HG02798 (cell line): ENCODE results near the gene UROC1.

ENCODE experiments used
- ATAC-seq: cut with Tn5 transposase; IDR thresholded peaks from one replicate; pipeline ENCODE4 v1.9.1; 2021; ENCODE audit warnings: mild to moderate bottlenecking; ENCODE audit not compliant: unreplicated experiment, poor library complexity

The UROC1 gene

DNA sequence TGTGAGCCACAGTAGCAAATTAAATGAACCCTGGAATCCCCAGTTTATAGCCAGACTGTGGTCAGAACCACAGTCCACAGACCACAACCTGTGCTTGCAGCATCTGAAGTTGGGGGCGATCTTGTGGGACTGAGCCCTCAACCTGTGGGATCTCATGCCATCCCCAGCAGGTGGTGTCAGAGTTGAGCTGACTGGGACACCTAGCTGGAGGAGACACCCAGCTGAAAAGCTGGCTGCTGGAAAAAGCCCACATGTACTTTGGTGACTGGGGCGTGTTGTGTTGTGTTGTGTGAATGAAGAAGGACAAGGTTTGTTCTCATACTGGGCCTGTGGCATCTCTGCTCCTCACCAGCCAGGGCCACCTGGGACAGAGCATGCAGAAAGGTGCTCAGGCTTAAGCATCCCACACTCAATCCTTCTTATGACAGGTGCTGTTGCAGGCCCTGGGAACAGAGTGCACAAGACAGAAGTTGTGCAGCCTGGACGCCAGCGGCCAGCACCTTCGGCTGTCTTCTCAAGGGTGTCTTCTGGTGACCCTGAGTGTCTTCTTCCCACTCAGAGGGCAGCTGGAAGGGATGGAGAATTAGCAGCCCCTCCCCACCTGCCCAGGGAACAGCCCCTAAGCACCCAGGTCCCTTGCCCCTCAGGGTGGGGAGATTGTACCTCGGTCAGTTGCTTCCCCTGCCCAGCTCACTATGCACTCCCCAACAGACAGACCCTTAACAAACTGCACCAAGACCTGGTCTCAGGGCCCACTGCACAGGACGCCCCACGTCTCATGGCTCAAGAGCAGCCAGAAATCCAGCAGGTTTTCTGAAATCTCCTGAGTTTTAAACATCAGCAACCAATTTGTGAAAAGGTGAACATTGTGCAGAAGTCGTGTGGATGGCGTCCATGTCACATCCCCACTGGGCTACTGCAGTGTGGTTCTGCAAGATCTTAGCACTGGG lies 2.2 kb upstream of the UROC1 start:
- no peak for ATAC-seq

DNA sequence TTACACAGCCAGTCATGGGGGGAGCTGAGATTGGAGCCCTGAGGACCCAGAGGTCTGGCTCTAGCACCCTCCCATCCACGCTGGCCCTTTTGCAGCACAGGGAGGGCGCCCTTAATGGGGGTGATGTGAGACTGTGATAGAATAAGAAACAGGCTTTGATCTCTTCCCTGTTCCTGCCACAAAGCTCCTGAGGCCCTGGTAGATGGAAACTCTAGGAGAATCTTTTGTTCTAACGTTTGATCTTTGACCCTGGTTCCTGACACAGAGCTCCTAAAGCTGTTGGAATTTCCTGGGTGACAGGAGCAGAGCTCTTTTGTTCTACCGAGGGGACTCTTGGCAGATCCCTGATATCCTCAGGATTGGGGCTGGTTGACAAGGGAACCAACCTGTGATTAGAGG lies 1.2 kb upstream of the UROC1 start:
- no peak for ATAC-seq

DNA sequence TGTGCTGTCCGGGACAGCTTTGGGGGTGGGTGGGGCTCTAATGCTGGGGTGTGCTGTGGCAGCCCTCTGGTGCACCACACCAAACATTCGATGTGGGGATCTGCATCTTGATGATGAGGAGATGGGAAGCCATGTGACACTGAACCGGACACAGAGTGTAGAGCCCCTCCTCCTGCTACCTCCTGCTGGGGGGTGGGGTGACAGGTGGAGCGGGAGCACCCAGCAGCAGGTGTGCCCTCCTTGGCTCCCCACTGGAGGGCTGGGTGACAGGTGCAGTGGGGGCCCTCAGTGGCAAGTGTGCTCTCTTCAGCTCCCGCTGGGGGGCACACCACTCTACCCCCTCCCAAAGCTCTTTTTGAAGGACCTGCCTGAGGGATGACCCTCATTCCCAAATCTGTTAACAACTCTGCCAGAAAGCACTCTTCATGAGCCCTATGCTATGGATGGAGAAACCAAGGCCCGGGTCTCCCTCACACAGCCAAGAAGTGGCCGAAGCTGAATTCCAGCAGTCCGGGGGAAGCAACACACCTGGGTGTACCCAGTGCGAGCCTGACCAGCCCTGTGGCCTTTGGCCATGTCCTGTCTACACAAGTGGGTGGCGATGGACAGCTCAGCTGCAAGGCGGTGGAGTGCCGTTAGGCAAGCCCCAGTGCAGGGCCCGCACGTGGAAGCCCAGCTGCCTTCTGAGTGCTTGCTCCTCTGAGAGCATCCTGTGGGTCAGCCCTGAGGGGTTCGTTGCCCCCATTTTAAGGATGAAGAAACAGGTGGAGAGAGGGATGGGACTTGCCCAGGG lies 609 bp upstream of the UROC1 start:
- no peak for ATAC-seq

DNA sequence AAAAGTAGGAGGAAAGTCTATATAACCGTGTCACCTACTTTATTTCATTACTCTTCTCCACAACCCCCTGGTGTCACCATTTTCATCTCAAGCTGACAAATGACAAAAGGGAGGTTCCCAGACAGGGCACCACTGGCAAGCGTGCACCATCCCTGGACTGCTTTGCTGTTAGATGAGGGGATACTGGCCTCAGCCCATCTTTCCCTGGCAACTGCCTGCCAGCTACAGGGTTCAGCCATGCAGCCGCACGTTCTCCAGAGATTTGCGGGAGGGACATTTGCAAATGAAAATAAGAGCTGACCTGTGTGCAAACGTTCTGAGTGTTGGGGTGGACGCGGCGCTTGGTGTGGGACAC lies 660 bp downstream of the UROC1 start:
- no peak for ATAC-seq

DNA sequence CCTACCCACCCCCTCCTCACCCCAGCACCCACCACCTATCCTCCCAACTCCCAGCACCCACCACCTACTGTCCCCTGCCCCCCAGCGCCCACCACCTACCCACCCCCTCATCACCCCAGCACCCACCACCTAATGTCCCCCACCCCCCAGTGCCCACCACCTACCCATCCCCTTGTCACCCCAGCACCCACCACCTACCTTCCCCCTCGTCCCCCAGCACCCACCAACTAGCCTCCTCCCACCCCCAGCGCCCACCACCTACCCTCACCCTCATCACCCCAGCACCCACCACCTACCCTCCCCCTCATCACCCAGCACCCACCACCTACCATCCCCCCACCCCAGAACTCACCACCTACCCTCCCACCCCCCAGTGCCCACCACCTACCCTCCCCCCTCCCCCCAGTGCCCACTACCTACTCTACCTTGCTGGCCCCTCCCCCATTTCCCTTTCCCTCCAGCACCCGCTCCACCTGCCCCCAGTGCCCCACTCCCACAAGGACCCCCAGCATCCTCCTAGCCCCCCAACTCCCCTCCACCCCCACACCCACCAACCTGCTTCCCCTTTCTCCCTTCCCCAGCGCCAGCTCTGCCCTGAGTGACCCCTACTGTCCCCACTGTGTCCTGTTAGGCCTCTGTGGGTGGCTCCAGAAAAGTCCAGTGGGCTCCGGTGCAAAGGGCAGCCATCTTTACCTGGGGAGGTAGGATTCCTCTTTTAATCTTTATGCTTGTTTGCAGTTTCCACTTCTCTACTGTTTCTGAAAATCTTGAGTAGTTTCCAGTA lies 1.2 kb downstream of the UROC1 start:
- no peak for ATAC-seq

DNA sequence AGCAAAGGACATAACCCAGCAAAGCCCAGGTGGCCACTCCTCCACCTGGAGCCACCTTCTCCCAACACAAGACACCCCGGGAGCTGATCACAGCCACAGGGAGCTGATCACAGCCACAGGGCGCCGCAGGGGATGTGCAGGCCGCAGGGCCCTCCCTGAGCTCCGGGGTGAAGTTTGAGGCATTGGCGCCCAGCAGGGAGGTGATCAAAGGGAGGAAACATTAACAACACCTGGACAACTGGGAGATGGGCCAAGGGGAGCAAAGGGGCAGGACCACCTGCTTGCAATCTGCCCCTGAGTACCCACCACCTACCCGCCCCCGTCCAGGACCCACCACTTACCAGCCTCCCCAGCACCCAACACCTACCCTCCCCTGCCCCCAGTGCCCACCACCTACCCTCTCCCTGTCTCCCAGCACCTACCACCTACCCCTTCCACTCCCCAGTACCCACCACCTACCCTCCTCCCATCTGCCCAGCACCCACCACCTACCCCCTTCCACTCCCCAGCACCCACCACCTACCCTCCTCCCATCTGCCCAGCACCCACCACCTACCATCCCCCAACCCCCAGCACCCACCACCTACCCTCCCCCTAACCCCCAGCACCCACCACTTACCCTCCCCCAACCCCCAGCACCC lies 2.4 kb downstream of the UROC1 start:
- ATAC-seq, result no peak

DNA sequence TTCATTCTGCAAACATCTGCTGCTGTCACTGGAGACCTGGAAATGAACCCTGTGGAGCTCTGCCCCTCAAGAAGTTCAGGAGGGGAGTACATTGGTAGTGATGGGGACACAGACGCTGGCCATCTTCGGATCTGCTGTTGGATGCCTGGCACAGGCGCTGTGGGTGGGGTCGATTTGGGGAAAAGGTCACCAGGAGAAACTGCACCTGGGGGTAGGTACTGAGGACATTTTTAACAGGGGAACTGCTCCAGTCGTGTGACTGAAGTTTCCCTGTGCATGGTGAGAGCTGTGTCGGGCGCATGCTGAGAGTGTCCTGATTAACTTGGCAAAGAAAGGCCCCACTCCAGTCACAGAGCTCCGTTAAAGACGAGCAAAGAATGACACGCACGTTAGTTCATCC lies 3.4 kb downstream of the UROC1 start:
- no peak for ATAC-seq

DNA sequence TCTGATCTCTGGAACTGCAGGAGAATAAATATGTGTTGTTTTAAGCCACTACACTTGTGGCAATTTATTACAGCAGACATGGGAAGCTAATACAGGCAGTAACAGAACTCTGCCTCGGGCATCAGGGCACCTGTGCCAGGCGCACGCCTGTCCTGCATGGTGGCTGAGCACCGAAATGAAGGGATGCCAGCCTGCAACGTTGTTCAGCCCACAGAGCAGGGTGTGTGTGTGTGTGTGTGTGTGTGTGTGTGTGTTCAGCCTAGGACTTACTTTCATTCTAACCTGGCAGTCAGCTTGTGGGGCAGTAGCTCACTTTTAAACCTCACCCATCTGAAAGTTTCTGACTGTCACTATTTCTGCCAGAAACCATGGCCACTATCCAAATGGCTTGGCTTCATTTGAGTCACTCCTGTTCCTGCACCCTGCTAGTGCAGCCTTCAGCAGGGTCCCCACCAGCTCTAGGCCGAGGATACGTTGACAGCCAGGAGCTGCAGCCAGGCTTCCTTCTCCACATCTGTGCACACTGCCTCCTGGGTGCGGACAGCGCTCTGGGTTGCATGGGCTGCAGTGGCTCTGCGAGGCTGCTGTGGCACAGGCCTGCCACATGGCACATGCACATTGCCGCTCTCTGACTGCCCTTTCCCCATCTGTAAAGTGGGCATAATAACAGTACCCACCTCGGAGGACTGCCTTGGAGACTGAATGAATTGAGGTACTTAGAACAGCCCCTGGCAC lies 4.5 kb downstream of the UROC1 start:
- no peak for ATAC-seq

DNA sequence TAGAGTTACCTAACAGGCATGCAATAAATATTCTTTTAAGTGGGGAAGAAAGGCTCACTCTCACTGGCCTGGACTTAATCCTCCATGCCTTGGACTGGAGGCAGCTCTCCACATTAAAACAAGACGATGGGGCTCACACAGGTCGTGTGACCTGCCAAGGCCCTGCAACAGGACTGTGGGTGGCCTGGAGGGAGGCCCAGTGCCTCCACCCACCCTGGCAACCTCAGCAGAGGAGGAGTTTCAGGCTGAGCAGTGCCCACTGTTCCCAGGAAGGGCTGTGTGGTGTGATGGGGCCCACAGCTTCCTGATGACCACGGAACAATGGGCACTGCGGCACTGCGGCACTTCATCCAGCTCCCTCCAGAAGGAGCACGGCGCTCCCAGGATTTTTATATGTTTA lies 5.5 kb downstream of the UROC1 start:
- no peak for ATAC-seq

DNA sequence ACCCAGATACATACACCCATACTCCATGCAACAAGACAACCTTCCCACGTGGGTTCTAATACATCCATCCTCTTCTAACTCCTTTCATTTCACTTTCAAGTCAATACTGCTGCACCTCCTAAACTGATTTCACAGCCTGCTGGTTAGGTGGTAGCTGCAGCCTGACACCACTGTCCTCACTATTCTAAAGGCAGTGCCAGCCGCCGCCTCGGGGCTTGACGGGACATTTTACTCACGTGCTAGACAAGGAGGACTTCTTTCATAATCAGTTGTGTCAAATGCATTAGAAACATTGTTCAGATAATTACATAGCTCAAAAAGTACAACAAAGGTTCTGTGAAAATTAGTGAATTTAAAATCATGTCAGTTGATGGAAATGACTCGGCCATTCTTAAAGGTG lies 6.3 kb downstream of the UROC1 start:
- no peak for ATAC-seq

DNA sequence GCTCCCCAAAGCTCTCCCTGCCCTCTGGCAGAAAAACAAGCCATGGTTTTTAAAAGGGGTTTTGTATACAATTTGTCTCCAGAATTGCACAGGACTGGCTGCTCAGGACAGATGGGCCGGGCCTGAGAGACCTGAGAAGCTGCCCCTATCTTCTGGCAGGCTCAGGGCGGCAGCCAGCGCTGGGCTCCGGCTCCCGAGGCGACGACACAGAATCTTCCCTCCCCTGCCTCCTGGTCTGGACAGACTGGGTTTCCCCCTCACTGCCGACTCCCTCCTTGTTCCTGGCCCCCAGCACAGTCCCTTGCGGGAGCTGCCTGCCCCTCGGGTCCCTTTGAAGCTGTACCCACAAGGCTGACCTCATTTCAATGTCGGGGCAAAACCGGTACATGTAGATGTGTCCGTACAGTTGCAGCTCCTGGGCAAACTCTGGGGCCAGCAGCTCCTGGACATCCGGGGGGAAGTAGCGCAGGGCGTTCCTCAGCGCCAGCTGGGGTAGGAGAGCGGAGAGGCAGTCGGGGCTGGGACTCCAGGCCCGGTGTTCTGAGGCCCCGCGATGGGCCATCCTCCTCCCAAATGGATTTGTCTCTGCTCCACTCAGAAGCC lies 7.2 kb downstream of the UROC1 start:
- ATAC-seq, result no peak

DNA sequence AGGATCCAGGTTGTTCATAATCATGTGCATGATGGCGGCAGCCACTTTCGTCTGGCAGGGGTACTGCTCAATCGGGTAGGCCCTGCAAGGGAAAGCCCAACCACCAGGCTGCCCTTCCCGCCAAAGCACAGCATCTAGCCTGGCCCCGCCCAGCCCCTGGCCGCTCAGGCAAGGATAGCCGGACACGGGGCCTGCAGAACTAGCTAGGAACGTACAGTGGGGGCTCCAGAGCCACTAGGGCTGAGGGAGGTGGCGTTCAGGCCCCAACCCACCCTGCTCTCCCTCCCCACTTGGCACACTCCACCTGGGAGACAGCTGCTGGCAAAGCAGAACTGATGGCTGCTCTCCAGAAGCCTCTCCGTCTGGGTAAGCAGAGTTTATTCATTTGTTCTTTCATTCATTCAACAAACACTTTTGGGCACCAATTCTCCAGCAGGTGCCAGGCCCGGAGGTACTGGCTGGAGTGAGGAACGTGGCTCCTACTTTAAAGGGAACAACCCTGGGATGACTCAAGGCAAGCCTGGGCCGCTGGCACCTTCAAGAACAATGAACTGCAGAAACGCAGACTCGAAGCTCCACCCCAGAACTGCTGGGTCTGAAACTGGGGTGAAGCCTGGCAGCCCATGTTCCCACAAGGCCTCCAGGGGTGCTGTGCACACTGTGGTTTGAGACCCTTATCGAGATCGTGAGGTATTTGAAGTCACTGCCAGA lies 7.8 kb downstream of the UROC1 start:
- no peak for ATAC-seq

DNA sequence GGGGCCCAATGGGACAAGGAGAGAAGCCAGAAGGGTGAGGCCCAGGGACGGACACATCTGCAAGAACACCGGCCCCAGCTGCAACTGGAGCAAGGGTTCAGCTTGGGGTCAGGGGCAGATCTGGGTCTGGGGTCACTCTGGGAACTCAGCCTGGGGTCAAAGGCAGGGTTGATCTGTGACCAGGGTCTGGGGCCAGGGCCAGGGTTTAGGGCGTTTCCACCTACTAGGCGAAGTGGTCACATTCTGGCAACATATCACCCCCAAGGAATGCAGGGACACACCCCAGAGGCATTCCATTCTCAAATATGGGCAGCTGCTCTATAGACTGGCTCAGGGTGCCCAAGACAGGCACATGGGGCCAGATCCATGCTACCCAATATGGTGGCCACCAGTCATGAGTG lies 9.0 kb downstream of the UROC1 start:
- ATAC-seq, result no peak

DNA sequence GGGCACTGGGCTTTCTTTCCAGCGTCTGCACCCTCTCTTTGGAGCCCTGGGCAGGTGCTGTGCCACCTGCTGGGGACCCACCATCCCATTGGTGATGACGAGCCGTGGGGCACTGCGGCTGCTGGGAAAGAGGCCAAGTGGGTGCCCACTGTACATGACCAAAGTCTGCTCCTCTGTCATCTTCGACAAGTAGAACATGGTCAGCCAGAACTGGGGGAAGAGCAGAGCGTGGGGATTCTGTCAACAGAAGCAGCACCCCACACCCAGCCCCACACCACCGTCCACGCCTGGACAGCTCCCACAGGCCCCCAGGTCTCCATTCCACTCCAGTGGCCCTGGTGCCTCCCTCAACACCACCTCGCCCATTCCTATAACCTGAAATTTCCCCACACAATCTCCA lies 9.7 kb downstream of the UROC1 start:
- no peak for ATAC-seq

DNA sequence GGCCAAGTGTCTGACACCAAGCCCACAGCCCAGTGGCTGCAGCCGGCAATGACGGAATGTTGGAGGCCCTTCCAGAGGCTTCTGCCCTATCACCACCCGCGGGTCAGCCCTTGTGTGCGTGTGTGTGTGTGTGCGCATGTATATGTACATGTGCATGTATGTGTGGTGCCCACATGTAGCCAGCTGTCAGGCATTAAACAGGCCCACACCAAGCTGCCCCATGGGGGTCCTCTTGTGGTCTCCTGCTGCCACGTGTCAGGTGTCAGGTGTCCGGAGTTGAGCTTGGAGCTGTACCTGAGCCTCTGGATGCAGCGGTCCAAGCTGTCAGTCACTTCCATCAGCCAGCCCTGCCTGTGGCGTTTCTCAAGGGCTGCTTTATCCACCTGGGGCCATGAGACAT lies 13.9 kb downstream of the UROC1 start:
- ATAC-seq, result no peak

DNA sequence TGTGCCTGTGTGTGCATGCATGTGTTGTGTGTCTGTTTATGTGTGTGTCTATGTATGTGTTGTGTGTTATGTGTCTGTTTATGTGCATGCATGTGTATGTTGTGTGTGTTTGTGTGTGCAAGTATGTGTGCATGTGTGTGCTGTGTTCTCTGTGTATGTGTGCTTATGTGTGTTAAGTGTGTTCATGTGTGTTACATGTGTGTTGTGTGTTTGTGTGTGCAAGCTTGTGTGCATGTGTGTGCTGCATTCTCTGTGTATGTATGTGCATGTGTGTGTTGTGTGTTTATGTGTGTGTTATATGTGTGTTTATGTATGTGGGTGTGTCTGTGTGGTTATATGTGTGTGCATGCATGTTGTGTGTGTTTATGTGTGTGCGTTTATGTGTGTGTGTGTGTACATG lies 14.9 kb downstream of the UROC1 start:
- ATAC-seq, result no peak

DNA sequence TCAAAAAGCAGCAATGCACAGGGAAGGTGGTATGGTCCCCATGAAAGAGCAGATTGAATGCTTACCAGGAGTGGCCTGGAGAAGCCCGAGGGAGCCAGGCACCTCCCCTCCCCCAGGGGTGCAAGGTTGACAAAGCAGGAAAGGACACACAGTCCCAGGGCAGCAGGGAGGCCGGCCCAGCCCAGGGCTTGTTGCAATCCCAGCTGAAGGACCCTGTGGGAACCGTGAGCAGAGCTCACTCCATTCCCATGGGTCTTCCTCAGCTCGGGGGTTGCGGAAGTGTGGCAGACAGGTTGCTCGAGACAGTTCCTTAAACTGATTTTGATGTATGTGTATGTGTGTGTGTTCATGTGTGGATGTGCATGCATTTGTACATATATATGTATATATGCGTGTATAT lies 15.8 kb downstream of the UROC1 start:
- no peak for ATAC-seq

DNA sequence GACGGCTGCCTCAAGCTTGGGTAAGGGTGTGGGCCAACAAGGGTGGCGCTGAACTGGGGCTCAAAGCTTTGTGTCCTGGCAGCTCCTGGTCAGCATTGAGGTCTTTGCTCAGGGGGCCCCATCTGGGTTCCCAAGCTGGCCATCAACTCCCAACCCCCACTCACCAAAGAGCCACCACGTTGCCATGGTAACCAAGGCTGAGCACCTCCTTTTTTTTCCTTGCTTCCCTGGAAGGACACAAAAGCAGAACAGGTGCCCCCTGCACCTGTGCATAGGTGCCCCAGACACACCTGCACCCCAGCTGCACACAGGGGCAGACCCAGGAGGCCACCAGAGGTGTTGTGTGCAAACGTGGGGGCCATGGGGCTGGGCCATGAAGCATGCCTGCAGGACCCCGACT lies 16.5 kb downstream of the UROC1 start:
- no peak for ATAC-seq

DNA sequence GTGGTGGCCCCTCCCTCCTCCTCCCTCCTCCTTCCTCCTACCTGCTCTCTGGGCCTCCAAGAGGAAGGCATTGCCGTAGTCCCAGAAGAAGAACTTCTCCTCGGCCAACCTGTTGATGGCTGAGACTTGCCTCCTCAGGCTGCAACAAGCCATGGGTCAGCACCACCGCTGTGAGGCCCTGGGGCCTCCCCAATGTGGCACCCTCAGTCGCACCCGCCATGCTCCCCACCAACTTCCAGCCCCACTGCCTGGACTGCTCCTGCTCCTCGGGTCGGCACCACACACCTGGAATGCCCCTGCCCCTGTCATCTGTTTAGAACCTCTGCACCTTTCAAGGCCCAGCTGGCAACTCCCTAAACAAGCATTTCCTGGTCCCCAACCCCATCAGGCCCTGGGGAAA lies 17.6 kb downstream of the UROC1 start:
- no peak for ATAC-seq
